Activated naive CD4-positive, alpha-beta T cell treated with anti-CD3 and anti-CD28 coated beads, Interleukin-2, amount 50 U/mL, for 72 hours (primary cell): ENCODE measurements around the gene PPWD1. TPM values are rescaled to one million over a fixed set of nuclear protein-coding genes. Genes with fewer than 3 reads are reported as not detected.

Experiments
- ATAC-seq, 2 donors: fragments of 150-1000 bp; cut with Tn5 transposase; 2 replicates each; pipeline ENCODE4 v1.10.0; 2021; ENCODE audit warnings: mild to moderate bottlenecking in 2 of 2, moderate library complexity in 2 of 2
- DNase-seq, 2 donors: peaks; one replicate each; pipeline ENCODE4 v3.0.0; 2021 to 2022; ENCODE audit warnings: low spot score in 2 of 2
- H3K27ac Mint-ChIP-seq, 2 donors: one replicate each; pipeline ENCODE4 v1.8.0; 2022; ENCODE audit warnings: mild to moderate bottlenecking in 2 of 2, mixed read lengths in 2 of 2
- H3K36me3 Mint-ChIP-seq, 2 donors: one replicate each; pipeline ENCODE4 v1.8.0; 2022; ENCODE audit warnings: mixed read lengths in 2 of 2
- H3K9me3 Mint-ChIP-seq, 2 donors: one replicate each; pipeline ENCODE4 v1.8.0; 2022; ENCODE audit warnings: mixed read lengths in 2 of 2
- total RNA-seq, 2 donors: library from RNA; stranded (reverse); gene quantifications; one replicate each; pipeline ENCODE4 v1.2.3, GENCODE V29; 2022

Gene PPWD1
- total RNA-seq = 10 to 100 TPM; 45.7 to 71.1 TPM

DNA sequence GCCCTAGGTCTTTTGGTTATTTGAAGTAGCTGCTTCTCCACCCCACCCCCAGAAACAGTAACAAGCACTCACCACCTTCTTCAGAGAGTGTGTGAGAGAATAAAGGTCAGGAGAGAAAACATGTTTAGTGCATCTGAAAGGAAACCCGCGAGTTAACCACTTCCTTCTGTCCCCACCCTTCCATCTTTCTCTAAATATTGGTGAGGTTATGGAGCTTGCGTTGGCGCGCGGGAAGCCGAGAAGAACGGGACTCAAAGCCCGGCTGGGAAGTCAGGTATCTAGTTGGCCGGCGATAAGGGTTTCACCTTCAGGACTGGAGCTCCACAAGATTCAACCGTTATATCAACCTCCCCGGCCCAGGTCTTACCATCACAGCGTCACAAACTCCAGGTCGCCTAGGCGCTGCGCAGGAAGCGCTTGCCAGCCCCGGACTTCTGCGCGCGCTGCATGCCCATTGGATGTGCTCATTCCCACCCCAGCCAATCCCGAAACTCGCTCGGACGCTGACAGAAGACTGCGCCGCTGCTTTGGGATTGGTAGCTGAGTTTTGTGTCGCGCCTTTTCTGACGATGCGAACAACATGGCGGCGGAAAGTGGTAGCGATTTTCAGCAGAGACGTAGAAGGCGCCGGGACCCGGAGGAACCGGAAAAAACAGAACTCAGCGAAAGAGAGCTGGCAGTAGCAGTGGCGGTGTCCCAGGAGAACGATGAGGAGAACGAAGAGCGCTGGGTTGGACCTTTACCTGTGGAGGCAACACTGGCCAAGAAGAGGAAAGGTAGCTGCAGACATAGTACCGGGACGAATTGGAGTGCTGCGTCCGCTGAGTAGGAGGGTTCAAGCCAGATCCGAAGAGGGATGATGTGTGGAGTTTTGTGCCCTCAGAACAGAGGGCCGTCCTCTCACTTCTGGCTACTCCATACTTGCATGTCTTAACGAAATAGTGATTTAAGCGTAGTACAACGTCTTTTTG, at the start of gene PPWD1, which contains the start of gene CENPK:
PPWD1 (plus strand) TSS at position 566 of the 971 bp plus-strand sequence; CDS start at position 581, 15 bp downstream.
CENPK (minus strand) TSS at position 438 of the 971 bp plus-strand sequence. CDS start 8,261 bp downstream, outside the sequence.
- peak; percentile 99 to 100 for ATAC-seq
- Mint-ChIP-seq H3K9me3 (no peaks in the 10 kb centered on the region), H3K27ac (peak within 1 kb of the TSS; percentile 93 to 98), H3K36me3 (peaks cover 34 to 38% of the 10 kb centered on the region in 2 donors)
- peak; percentile 91 to 96 for DNase-seq

- no peak for DNase-seq
- Mint-ChIP-seq H3K9me3 (no peaks in the 10 kb centered on the region), H3K27ac (peak overlapping the region in 1 of 2 donors; percentile 53), H3K36me3 (peaks cover 7 to 13% of the 10 kb centered on the region in 2 donors)
- no peak for ATAC-seq
These were observed 37.4 kb upstream of the PPWD1 start for GRCh38 chr5:65525726-65526125.

GRCh38 chr5:65530904-65531303, 32.2 kb upstream of the PPWD1 start:
- no peak for ATAC-seq
- DNase-seq = no peak
- Mint-ChIP-seq H3K36me3 (peaks cover 5 to 16% of the 10 kb centered on the region in 2 donors), H3K9me3 (no peaks in the 10 kb centered on the region), H3K27ac (no peak overlapping the region)

DNA sequence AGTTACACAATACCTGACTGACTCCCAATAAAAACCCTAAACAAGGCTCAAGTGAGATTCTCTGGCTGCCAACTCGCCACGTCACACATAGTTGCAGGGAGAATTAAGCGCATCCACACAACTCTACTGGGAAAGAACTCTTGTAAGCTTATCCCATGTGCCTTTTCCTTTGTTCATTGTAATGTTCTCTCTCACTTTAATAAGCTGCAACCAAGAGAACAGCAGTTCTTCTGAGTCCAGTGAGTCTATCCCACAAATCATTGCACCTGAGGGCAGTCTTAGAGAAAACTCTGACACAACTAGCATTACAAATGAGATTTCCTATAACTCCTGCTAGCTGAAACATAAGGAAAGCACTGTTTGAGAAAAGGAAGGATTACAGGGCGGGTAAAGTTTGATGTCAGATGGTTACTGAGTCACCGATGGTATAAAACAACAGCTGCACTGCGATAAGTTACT, 27.5 kb upstream of the PPWD1 start:
- Mint-ChIP-seq H3K27ac (no peak overlapping the region), H3K9me3 (no peaks in the 10 kb centered on the region), H3K36me3 (peaks cover 5 to 32% of the 10 kb centered on the region in 2 donors)
- no peak for ATAC-seq
- no peak for DNase-seq

DNA sequence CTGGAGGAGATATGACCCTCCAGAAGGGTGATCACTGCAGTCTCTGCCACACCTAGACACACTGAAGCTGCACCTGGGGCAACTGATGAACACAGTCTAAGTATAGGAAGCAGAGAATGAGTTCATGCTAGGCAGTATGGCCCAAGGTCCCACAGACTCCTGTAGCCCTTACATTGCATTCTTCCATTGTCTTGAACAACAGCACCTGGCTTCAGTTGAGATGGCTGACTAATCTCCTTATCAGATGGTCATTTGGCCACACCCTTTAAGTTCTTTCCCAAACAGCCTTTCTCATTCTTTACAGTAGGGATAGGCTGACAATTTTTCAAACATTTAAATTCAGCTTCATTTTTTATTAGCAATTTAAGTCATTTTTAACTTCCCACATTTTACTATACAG, 23.3 kb upstream of the PPWD1 start:
- peaks cover 29 to 58% of the 10 kb centered on the region in 2 donors for H3K36me3 Mint-ChIP-seq
- H3K27ac Mint-ChIP-seq = no peak overlapping the region
- DNase-seq (no peak), ATAC-seq (no peak)
- no peaks in the 10 kb centered on the region for H3K9me3 Mint-ChIP-seq

DNA sequence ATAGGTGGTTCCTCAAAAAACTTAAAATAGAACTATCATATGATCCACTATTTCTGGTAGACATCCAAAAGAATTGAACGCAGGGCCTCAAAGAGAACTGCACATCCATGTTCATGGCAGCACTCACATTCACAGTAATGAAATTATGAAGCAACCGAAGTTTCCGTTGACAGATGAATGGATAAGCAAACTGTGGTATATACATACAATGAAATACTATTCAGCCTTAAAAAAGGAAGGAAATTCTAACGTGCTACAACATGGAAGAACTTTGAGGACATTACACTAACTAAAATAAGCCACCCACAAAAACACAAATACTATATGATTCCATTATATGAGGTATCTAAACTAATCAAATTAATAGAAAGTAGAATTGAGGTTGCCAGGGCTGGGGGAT, 18.6 kb upstream of the PPWD1 start:
- no peak for DNase-seq
- no peak overlapping the region for H3K27ac Mint-ChIP-seq
- H3K9me3 Mint-ChIP-seq = no peaks in the 10 kb centered on the region
- peaks cover 36 to 67% of the 10 kb centered on the region in 2 donors for H3K36me3 Mint-ChIP-seq
- ATAC-seq = no peak

DNA sequence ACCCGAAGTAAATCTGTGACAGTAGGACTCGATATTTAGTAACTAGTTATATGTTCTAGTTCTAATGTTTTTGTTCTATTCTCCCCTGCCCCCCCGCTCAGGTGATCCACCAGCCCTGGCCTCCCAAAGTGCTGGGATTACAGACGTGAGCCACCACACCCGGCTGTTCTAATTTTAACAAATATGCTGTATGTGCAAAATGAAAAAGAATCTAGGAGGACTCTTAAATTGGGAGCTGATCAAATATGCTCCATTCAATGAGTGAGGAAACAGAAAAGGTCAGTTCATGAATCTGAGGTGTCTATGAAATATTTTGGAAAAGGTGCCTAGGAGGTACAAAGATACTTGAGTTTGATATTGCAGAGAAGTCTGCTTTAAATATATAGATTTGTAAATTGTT, 17.0 kb upstream of the PPWD1 start:
- peaks cover 35 to 70% of the 10 kb centered on the region in 2 donors for H3K36me3 Mint-ChIP-seq
- no peak overlapping the region for H3K27ac Mint-ChIP-seq
- DNase-seq (no peak), ATAC-seq (no peak)
- H3K9me3 Mint-ChIP-seq = no peaks in the 10 kb centered on the region

- ATAC-seq = no peak
- Mint-ChIP-seq H3K27ac (no peak overlapping the region), H3K9me3 (no peaks in the 10 kb centered on the region), H3K36me3 (peaks cover 26 to 54% of the 10 kb centered on the region in 2 donors)
- DNase-seq = no peak
These were observed 14.8 kb upstream of the PPWD1 start for GRCh38 chr5:65548281-65548680.

DNA sequence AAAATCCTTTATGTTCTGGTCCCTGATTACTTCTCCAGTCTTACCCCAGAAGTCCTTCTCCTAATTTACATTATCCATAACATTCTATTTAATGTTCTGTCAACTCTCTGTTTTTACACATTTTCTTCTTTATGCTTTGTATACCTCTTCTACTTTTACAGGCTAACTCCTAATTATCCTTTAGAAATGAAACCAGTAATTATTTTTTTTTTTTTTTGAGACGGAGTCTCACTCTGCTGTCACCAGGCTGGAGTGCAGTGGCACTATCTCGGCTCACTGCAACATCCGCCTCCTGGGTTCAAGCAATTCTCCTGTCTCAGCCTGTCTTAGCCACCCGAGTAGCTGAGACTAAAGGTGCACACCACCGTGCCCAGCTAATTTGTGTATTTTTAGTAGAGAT, 9.2 kb upstream of the PPWD1 start:
- Mint-ChIP-seq H3K27ac (no peak overlapping the region), H3K36me3 (peaks cover 31 to 38% of the 10 kb centered on the region in 2 donors)

DNA sequence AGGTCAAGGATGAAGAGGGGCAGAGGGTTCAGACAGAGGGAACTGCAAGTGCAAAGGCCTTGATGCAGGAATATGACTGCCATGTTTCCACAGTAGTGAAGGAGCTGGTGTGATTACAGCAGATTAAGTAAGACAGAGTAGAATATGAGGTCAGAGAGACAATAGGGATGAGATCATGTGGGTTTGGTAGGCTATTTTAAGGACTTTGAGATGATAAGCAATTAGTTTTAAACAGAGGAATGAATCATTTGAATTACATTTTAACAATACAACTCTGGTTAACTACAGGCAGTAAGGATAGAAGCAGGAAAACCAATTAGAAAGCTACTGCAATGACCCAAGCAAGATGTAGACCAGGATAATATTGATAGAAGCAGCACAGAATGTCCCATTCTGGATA, 7.8 kb upstream of the PPWD1 start:
- H3K9me3 Mint-ChIP-seq = no peaks in the 10 kb centered on the region
- ATAC-seq = no peak
- peak overlapping the region in 1 of 2 donors; percentile 6 for H3K27ac Mint-ChIP-seq
- H3K36me3 Mint-ChIP-seq = peaks cover 24 to 35% of the 10 kb centered on the region in 2 donors
- DNase-seq = no peak

More for the DNA sequence above, 9.2 kb upstream of the PPWD1 start:
- ATAC-seq (no peak), DNase-seq (no peak)
- H3K9me3 Mint-ChIP-seq = no peaks in the 10 kb centered on the region

- no peak for DNase-seq
- H3K9me3 Mint-ChIP-seq = no peaks in the 10 kb centered on the region
- no peak overlapping the region for H3K27ac Mint-ChIP-seq
- H3K36me3 Mint-ChIP-seq = peaks cover 24 to 34% of the 10 kb centered on the region in 2 donors
- no peak for ATAC-seq
These were observed 6.9 kb upstream of the PPWD1 start for GRCh38 chr5:65556181-65556580.

DNA sequence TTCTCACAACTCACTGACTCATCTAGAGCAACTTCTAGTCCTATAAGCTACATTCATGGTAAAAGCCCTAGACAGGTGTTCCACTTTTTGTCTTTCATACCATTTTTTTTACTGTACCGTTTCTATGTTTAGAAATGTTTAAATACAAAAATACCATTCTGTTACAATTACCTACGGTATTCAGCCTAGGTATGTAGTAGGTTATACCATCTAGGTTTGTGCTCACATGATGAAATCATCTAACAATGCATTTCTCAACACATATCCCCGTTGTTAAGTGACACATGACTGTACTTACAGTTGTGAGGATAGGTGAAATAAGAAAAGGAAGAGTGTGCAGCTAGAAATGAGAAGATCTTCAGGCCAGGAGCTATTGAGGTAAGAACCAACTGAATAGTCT, 6.4 kb upstream of the PPWD1 start:
- no peaks in the 10 kb centered on the region for H3K9me3 Mint-ChIP-seq
- no peak for DNase-seq
- H3K27ac Mint-ChIP-seq = peak overlapping the region in 1 of 2 donors; percentile 12
- peaks cover 24 to 34% of the 10 kb centered on the region in 2 donors for H3K36me3 Mint-ChIP-seq
- ATAC-seq = no peak

GRCh38 chr5:65563777-65564176, 681 bp downstream of the PPWD1 start:
- Mint-ChIP-seq H3K27ac (peak overlapping the region; percentile 93 to 98), H3K9me3 (no peaks in the 10 kb centered on the region), H3K36me3 (peaks cover 26 to 30% of the 10 kb centered on the region in 2 donors)
- DNase-seq = no peak
- no peak for ATAC-seq

GRCh38 chr5:65566505-65566904, 3.4 kb downstream of the PPWD1 start:
- ATAC-seq (no peak), DNase-seq (no peak)
- H3K36me3 Mint-ChIP-seq = peaks cover 19 to 25% of the 10 kb centered on the region in 2 donors
- H3K9me3 Mint-ChIP-seq = no peaks in the 10 kb centered on the region
- H3K27ac Mint-ChIP-seq = peak overlapping the region in 1 of 2 donors; percentile 65

GRCh38 chr5:65570598-65571226, 7.6 kb downstream of the PPWD1 start:
- no peak for DNase-seq
- no peak for ATAC-seq
- no peaks in the 10 kb centered on the region for H3K9me3 Mint-ChIP-seq
- H3K36me3 Mint-ChIP-seq = peaks cover 6 to 7% of the 10 kb centered on the region in 2 donors
- H3K27ac Mint-ChIP-seq = no peak overlapping the region

- DNase-seq = no peak
- Mint-ChIP-seq H3K27ac (no peak overlapping the region), H3K9me3 (no peaks in the 10 kb centered on the region), H3K36me3 (peaks cover 14 to 22% of the 10 kb centered on the region in 2 donors)
- ATAC-seq = no peak
These were observed 14.0 kb downstream of the PPWD1 start for GRCh38 chr5:65577141-65577540.

- ATAC-seq (no peak), DNase-seq (no peak)
- Mint-ChIP-seq H3K36me3 (peaks cover 7 to 8% of the 10 kb centered on the region in 2 donors), H3K27ac (no peak overlapping the region), H3K9me3 (no peaks in the 10 kb centered on the region)
These were observed 25.6 kb downstream of the PPWD1 start for GRCh38 chr5:65588694-65589093.
